Vagina (tissue), 2 donors: ENCODE measurements around the gene CCDC150.

Experiments used
- POLR2A ChIP-seq, 2 donors: fragments of 450-650 bp; IDR thresholded peaks; one replicate each; pipeline ENCODE4 v1.6.1; 2017; ENCODE audit warnings: antibody characterized with exemption in 2 of 2, mild to moderate bottlenecking in 2 of 2, moderate library complexity in 2 of 2
- TF ChIP-seq, protein P1 (sequence below), 3 experiments: fragments of 450-650 bp in 2 of 3; fragments of 200-600 bp in 1 of 3; sonication (generic) in 1 of 3; IDR thresholded peaks; one replicate each; pipeline ENCODE4 v1.5.1; 2017 to 2019; ENCODE audit warnings: antibody characterized with exemption in 3 of 3, mild to moderate bottlenecking in 2 of 3, moderate library complexity in 2 of 3

DNA sequence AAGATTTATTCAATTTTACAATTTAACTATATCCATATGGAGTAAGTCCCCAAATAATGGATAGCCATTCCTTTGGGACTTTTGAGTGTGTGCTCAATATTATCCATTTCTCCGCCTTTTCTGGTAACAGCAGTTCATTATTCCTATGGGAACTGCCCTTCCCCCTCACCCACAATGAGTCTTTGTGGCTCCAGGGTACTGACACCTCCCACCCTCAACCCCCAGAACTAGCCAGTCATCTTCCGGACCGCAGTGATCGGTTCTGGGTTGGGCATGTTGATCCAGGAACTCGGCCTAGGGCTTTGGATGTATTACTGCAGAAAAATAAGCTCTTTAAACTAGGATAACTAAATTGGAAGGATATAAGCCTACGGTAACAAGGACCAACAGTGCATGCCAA, 45.4 kb upstream of the CCDC150 start:
- TF ChIP-seq POLR2A (IDR thresholded peaks at IDR 0.05): no peak
- TF ChIP-seq, protein P1, sequence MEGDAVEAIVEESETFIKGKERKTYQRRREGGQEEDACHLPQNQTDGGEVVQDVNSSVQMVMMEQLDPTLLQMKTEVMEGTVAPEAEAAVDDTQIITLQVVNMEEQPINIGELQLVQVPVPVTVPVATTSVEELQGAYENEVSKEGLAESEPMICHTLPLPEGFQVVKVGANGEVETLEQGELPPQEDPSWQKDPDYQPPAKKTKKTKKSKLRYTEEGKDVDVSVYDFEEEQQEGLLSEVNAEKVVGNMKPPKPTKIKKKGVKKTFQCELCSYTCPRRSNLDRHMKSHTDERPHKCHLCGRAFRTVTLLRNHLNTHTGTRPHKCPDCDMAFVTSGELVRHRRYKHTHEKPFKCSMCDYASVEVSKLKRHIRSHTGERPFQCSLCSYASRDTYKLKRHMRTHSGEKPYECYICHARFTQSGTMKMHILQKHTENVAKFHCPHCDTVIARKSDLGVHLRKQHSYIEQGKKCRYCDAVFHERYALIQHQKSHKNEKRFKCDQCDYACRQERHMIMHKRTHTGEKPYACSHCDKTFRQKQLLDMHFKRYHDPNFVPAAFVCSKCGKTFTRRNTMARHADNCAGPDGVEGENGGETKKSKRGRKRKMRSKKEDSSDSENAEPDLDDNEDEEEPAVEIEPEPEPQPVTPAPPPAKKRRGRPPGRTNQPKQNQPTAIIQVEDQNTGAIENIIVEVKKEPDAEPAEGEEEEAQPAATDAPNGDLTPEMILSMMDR (IDR thresholded peaks at IDR 0.05): no peak
